HCT116 (cell line): Measurements from ENCODE around the gene HAP1. TPM values are rescaled to one million over a fixed set of nuclear protein-coding genes. Genes with fewer than 3 reads are reported as not detected.
A peak's percentile ranks its signal among the peaks of the same experiment; 100 is the strongest.

Source experiments
- ATAC-seq: fragments of 200-7000 bp; cut with Tn5 transposase; 2 replicates; pipeline ENCODE4 v1.9.1; 2020; ENCODE audit warnings: mild to moderate bottlenecking, moderate library complexity
- BruUV-seq: library from RNA; stranded (reverse); fragments of 400-500 nt; replicated peaks from 2 replicates; lab custom pipeline; 2021; lab: Mats Ljungman, UMichigan
- CTCF ChIA-PET: fragments of 300-600 bp; sonication (Branson Sonifier 250); formaldehyde crosslinking; loops from one replicate; lab custom pipeline; 2021; ENCODE audit warnings: antibody characterized with exemption; lab: Charles Lee
- POLR2A ChIA-PET: fragments of 300-600, 350-600 bp; sonication (Branson Sonifier 250); formaldehyde crosslinking; loops from one replicate; lab custom pipeline; 2021; ENCODE audit warnings: antibody characterized with exemption; lab: Charles Lee
- RAD21 ChIA-PET, 2 experiments: fragments of 300-600 bp; sonication (Branson Sonifier 250); formaldehyde crosslinking; loops; one replicate each; lab custom pipeline; 2023; ENCODE audit warnings: low total read pairs in 2 of 2; ENCODE audit not compliant: uncharacterized antibody in 2 of 2, unreplicated experiment in 2 of 2, low non-redundant PET in 1 of 2; lab: Charles Lee
- DNase-seq: peaks from one replicate; pipeline ENCODE4 v3.0.0-alpha.2; 2010; ENCODE audit warnings: low read depth, low spot score
- H2AFZ ChIP-seq: fragments of 200-600 bp; shearing (Covaris generic), sonication (generic); 2 replicates; pipeline ENCODE4 v1.6.1; 2017; ENCODE audit warnings: low read depth, mixed run types, mixed read lengths, antibody characterized with exemption, low read length; ENCODE audit not compliant: poor library complexity, severe bottlenecking
- H3K27ac ChIP-seq: 2 replicates; pipeline ENCODE4 v1.5.1; 2012; ENCODE audit warnings: low read depth, low read length
- H3K27me3 ChIP-seq: fragments of 200-600 bp; sonication (generic); 2 replicates; pipeline ENCODE4 v1.6.1; 2016; ENCODE audit warnings: mixed run types, low read length, mixed read lengths; ENCODE audit not compliant: insufficient read depth
- H3K36me3 ChIP-seq, 2 experiments: fragments of 200-500 bp in 1 of 2; fragments of 200-600 bp in 1 of 2; sonication (Bioruptor generic) in 1 of 2; sonication (generic) in 1 of 2; 2 replicates each; pipeline versions ENCODE4 v1.5.1 to v1.6.1; 2014 to 2016; ENCODE audit warnings: low read length in 2 of 2, inconsistent platforms in 1 of 2, mixed read lengths in 1 of 2, mixed run types in 1 of 2; ENCODE audit not compliant: insufficient read depth in 2 of 2, control insufficient read depth in 1 of 2
- H3K4me1 ChIP-seq, 2 experiments: fragments of 200-600 bp in 1 of 2; sonication (generic) in 1 of 2; 2 replicates each; pipeline versions ENCODE4 v1.5.1 to v1.6.1; 2012 to 2017; ENCODE audit warnings: low read length in 2 of 2, inconsistent platforms in 1 of 2, mild to moderate bottlenecking in 1 of 2, mixed read lengths in 1 of 2, mixed run types in 1 of 2, moderate library complexity in 1 of 2; ENCODE audit not compliant: insufficient read depth in 2 of 2, control insufficient read depth in 1 of 2
- H3K4me2 ChIP-seq: fragments of 200-600 bp; sonication (generic); 2 replicates; pipeline ENCODE4 v1.6.1; 2017; ENCODE audit warnings: mixed run types, low read length, mixed read lengths
- H3K4me3 ChIP-seq, 2 experiments: fragments of 200-600 bp in 1 of 2; sonication (generic) in 1 of 2; replicated peaks in 1 of 2; 2 replicates each; pipeline ENCODE4 v1.5.1; 2011 to 2016; ENCODE audit warnings: low read length in 2 of 2, control low read depth in 1 of 2, low read depth in 1 of 2, mild to moderate bottlenecking in 1 of 2, mixed read lengths in 1 of 2, mixed run types in 1 of 2
- H3K79me2 ChIP-seq: fragments of 200-600 bp; sonication (generic); 2 replicates; pipeline ENCODE4 v1.6.1; 2017; ENCODE audit warnings: mild to moderate bottlenecking, mixed run types, low read length, moderate library complexity, mixed read lengths; ENCODE audit not compliant: insufficient read depth
- H3K9ac ChIP-seq: fragments of 200-600 bp; sonication (generic); 2 replicates; pipeline ENCODE4 v1.6.1; 2016; ENCODE audit warnings: low read length, mixed read lengths
- H3K9me2 ChIP-seq: fragments of 200-600 bp; sonication (generic), shearing (Covaris generic); 2 replicates; pipeline ENCODE4 v1.6.1; 2017; ENCODE audit warnings: mixed run types, mild to moderate bottlenecking, moderate library complexity; ENCODE audit not compliant: insufficient read depth
- H3K9me3 ChIP-seq, 2 experiments: fragments of 200-500 bp in 1 of 2; fragments of 200-600 bp in 1 of 2; sonication (Bioruptor generic) in 1 of 2; sonication (generic) in 1 of 2; 2 replicates each; pipeline ENCODE4 v1.6.1; 2014 to 2017; ENCODE audit warnings: low read length in 2 of 2, mixed read lengths in 2 of 2, inconsistent platforms in 1 of 2, low read depth in 1 of 2, mild to moderate bottlenecking in 1 of 2, mixed run types in 1 of 2, moderate library complexity in 1 of 2; ENCODE audit not compliant: control insufficient read depth in 1 of 2, insufficient read depth in 1 of 2
- H4K20me1 ChIP-seq: fragments of 200-600 bp; sonication (generic), shearing (Covaris generic); 2 replicates; pipeline ENCODE4 v1.6.1; 2017; ENCODE audit warnings: mixed run types, mild to moderate bottlenecking, moderate library complexity; ENCODE audit not compliant: insufficient read depth
- CBX3 ChIP-seq: IDR thresholded peaks from 2 replicates; pipeline ENCODE4 v1.6.1; 2012; ENCODE audit warnings: low read depth
- CEBPB ChIP-seq: IDR thresholded peaks from 2 replicates; pipeline ENCODE4 v1.6.1; 2012; ENCODE audit warnings: low read depth
- CTCF ChIP-seq, 3 experiments: fragments of 200-600 bp in 1 of 3; sonication (generic) in 1 of 3; IDR thresholded peaks in 2 of 3; conservative IDR thresholded peaks in 1 of 3; 2 replicates each; pipeline ENCODE4 v1.5.1; 2012 to 2017; ENCODE audit warnings: low read depth in 2 of 3, low read length in 2 of 3, antibody characterized with exemption in 1 of 3, borderline replicate concordance in 1 of 3, control low read depth in 1 of 3, mild to moderate bottlenecking in 1 of 3, mixed read lengths in 1 of 3, mixed run types in 1 of 3, moderate library complexity in 1 of 3; ENCODE audit not compliant: insufficient read depth in 1 of 3
- EGR1 ChIP-seq: IDR thresholded peaks from 2 replicates; pipeline ENCODE4 v1.6.1; 2012; ENCODE audit warnings: low read depth
- ELF1 ChIP-seq: IDR thresholded peaks from 2 replicates; pipeline ENCODE4 v1.6.1; 2012; ENCODE audit warnings: low read depth, borderline replicate concordance
- EZH2 ChIP-seq: fragments of 200-600 bp; sonication (generic); IDR thresholded peaks from 2 replicates; pipeline ENCODE4 v1.6.1; 2017; ENCODE audit warnings: antibody characterized with exemption, mixed run types
- EZH2phosphoT487 ChIP-seq: fragments of 200-600 bp; IDR thresholded peaks from 2 replicates; pipeline ENCODE4 v1.6.1; 2018; ENCODE audit warnings: antibody characterized with exemption, borderline replicate concordance
- FOSL1 ChIP-seq: IDR thresholded peaks from 2 replicates; pipeline ENCODE4 v1.6.1; 2012; ENCODE audit warnings: low read depth
- JUND ChIP-seq: IDR thresholded peaks from 2 replicates; pipeline ENCODE4 v1.6.1; 2012
- POLR2A ChIP-seq: IDR thresholded peaks from 2 replicates; pipeline ENCODE4 v1.7.0; 2011; ENCODE audit warnings: borderline replicate concordance; ENCODE audit not compliant: insufficient read depth, insufficient read length; ENCODE audit errors: extremely low read depth
- POLR2AphosphoS5 ChIP-seq: IDR thresholded peaks from 2 replicates; pipeline ENCODE4 v1.6.1; 2011; ENCODE audit warnings: mild to moderate bottlenecking, low read depth, low read length, moderate library complexity
- SP1 ChIP-seq: IDR thresholded peaks from 2 replicates; pipeline ENCODE4 v1.6.1; 2012; ENCODE audit warnings: low read depth
- SRF ChIP-seq: IDR thresholded peaks from 2 replicates; pipeline ENCODE4 v1.6.1; 2012; ENCODE audit warnings: low read depth
- TCF7L2 ChIP-seq: IDR thresholded peaks from 2 replicates; pipeline ENCODE4 v1.7.0; 2011; ENCODE audit warnings: borderline replicate concordance, inconsistent platforms; ENCODE audit not compliant: insufficient read depth, insufficient read length; ENCODE audit errors: extremely low read depth
- ZBTB33 ChIP-seq: IDR thresholded peaks from 2 replicates; pipeline ENCODE4 v1.6.1; 2011; ENCODE audit warnings: mild to moderate bottlenecking, low read length, moderate library complexity; ENCODE audit not compliant: insufficient replicate concordance; ENCODE audit errors: extremely low read depth
- ZFX ChIP-seq: fragments of 450-650 bp; IDR thresholded peaks from 2 replicates; pipeline ENCODE4 v1.6.1; 2017
- ZNF274 ChIP-seq: fragments of 200-500 bp; sonication (Bioruptor generic); IDR thresholded peaks from 2 replicates; pipeline ENCODE4 v1.6.1; 2014; ENCODE audit warnings: mild to moderate bottlenecking, low read depth, low read length, inconsistent platforms
- intact Hi-C: fragments of 100-400 bp; cut with micrococcal nuclease; formaldehyde crosslinking; loops from 2 replicates; pipeline ENCODE4 v1.10.0; 2022
- total RNA-seq: library from RNA; stranded (reverse); gene quantifications from one replicate; pipeline ENCODE4 v1.2.1, GENCODE V29; 2021; ENCODE audit not compliant: unreplicated experiment
- TF ChIP-seq, protein P1 (sequence below): IDR thresholded peaks from 2 replicates; pipeline ENCODE4 v1.6.1; 2012
- TF ChIP-seq, protein P2 (sequence below): IDR thresholded peaks from 2 replicates; pipeline ENCODE4 v1.6.1; 2012; ENCODE audit warnings: low read depth
- TF ChIP-seq, protein P3 (sequence below): IDR thresholded peaks from 2 replicates; pipeline ENCODE4 v1.6.1; 2012

The HAP1 gene
- total RNA-seq, 1 experiment from 2014 or later = 3.4 TPM

DNA sequence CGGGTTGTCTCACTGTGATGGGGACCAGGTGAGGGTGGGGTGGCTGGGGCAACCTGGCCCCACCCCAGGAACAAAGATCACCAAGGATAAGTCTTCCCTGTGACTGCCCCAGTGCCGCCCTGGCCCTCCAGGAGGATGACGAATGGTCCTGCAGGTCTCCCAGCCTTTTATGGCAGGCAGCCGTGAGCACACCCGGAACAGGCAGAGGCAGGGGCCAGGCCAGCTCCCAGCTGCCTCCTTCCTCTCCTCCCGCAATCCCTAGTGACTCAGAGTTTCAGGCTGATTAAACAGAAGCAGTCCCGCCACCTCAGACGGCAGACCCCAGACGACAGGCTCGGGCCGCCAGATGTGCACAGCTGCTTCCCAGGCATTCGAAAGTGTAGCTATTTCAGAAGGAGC lies 38.7 kb upstream of the HAP1 start:
- Histone ChIP-seq H3K4me2 (peak overlapping the region; percentile 86), H3K9me2 (no peaks in the 10 kb centered on the region), H3K27me3 (no peaks in the 10 kb centered on the region), H4K20me1 (no peaks in the 10 kb centered on the region), H3K9me3 (no peaks in the 10 kb centered on the region), H3K36me3 (peaks cover 21 to 22% of the 10 kb centered on the region in 2 experiments; a peak in 3 of 4 replicates), H3K4me1 (peaks cover 65 to 69% of the 10 kb centered on the region in 2 experiments), H3K4me3 (peak overlapping the region in 1 of 2 experiments; percentile 47; a peak in 2 of 4 replicates), H3K27ac (peak overlapping the region; percentile 73), H2AFZ (no peak overlapping the region), H3K79me2 (peaks cover 61% of the 10 kb centered on the region), H3K9ac (peak overlapping the region; percentile 68)
- BruUV-seq = no TSS peak
- intact Hi-C loops = loop anchor here (2.0 kb wide), 2 partner anchors 14 to 28 kb away; partner anchors contain the start of gene JUP
- DNase-seq = peak; percentile 79
- peak; percentile 81 for ATAC-seq
- ChIA-PET CTCF (interaction anchor here (1.3 to 3.6 kb wide), 2 partner anchors 12 to 27 kb away, joined by 6 to 28 read pairs; partner anchors contain the start of gene JUP), RAD21 (interaction anchor here in 1 of 2 experiments (0.7 to 1.3 kb wide), 3 partner anchors 13 to 38 kb away, joined by 3 to 6 read pairs (median 4); partner anchors contain the start of gene P3H4), POLR2A (interaction anchor here (0.6 to 2.8 kb wide), 8 partner anchors 11 to 1574 kb away, joined by 3 to 29 read pairs (median 4); partner anchors contain the start of genes DNAJC7 and JUP)
- TF ChIP-seq ZFX (no peak), EZH2 (no peak), ZNF274 (no peak), POLR2AphosphoS5 (peak; percentile 50; the same call in 1 of the 2 replicates), TCF7L2 (no peak), ELF1 (no peak; the same call in 1 of the 2 replicates), EZH2phosphoT487 (no peak), JUND (peak; percentile 72; the same call in 1 of the 2 replicates), FOSL1 (no peak; the same call in 1 of the 2 replicates), CBX3 (peak; percentile 56; the same call in 1 of the 2 replicates), SP1 (peak; percentile 82), CTCF (IDR thresholded peaks at IDR 0.05 in 2 of 3, conservative IDR thresholded peaks at IDR 0.05 in 1 of 3; ENCODE audit: borderline replicate concordance in 1 of 3, insufficient read depth in 1 of 3, low read depth in 2 of 3, low read length in 2 of 3) (no peak), SRF (peak; percentile 99), POLR2A (no peak), ZBTB33 (no peak), EGR1 (no peak), CEBPB (no peak)
- TF ChIP-seq, protein P1, sequence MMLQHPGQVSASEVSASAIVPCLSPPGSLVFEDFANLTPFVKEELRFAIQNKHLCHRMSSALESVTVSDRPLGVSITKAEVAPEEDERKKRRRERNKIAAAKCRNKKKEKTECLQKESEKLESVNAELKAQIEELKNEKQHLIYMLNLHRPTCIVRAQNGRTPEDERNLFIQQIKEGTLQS = no peak
- TF ChIP-seq, protein P2, sequence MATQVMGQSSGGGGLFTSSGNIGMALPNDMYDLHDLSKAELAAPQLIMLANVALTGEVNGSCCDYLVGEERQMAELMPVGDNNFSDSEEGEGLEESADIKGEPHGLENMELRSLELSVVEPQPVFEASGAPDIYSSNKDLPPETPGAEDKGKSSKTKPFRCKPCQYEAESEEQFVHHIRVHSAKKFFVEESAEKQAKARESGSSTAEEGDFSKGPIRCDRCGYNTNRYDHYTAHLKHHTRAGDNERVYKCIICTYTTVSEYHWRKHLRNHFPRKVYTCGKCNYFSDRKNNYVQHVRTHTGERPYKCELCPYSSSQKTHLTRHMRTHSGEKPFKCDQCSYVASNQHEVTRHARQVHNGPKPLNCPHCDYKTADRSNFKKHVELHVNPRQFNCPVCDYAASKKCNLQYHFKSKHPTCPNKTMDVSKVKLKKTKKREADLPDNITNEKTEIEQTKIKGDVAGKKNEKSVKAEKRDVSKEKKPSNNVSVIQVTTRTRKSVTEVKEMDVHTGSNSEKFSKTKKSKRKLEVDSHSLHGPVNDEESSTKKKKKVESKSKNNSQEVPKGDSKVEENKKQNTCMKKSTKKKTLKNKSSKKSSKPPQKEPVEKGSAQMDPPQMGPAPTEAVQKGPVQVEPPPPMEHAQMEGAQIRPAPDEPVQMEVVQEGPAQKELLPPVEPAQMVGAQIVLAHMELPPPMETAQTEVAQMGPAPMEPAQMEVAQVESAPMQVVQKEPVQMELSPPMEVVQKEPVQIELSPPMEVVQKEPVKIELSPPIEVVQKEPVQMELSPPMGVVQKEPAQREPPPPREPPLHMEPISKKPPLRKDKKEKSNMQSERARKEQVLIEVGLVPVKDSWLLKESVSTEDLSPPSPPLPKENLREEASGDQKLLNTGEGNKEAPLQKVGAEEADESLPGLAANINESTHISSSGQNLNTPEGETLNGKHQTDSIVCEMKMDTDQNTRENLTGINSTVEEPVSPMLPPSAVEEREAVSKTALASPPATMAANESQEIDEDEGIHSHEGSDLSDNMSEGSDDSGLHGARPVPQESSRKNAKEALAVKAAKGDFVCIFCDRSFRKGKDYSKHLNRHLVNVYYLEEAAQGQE = no peak
- TF ChIP-seq, protein P3, sequence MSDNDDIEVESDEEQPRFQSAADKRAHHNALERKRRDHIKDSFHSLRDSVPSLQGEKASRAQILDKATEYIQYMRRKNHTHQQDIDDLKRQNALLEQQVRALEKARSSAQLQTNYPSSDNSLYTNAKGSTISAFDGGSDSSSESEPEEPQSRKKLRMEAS = peak; percentile 73; the same call in 1 of the 2 replicates
